Measurements from ENCODE around the gene C4A. TPM values are rescaled to one million over a fixed set of nuclear protein-coding genes. Genes with fewer than 3 reads are reported as not detected.

The C4A gene
- total and polyA plus RNA-seq, 2 of the 13 experiments (the other 11 are each of a cell fraction or from before 2014, with no cell fraction given) = 165 to 478 TPM

- no peak for TF ChIP-seq LCORL (IDR thresholded peaks at IDR 0.05)
- peak; percentile 94 for TF ChIP-seq LCORL (CRISPR knock-in tag; IDR thresholded peaks at IDR 0.05)
- peak; percentile 35; the same call in 1 of the 2 replicates for TF ChIP-seq ZHX2 (IDR thresholded peaks at IDR 0.05; ENCODE audit: low read depth)
- TF ChIP-seq ZHX2 (CRISPR knock-in tag; IDR thresholded peaks at IDR 0.05; ENCODE audit: borderline replicate concordance) = no peak
- TF ChIP-seq ZFY (CRISPR knock-in tag; IDR thresholded peaks at IDR 0.05) = peak; percentile 94
- peak in 1 of 2 experiments; percentile 26; a peak in 1 of 4 replicates for TF ChIP-seq EP300 (IDR thresholded peaks at IDR 0.05; ENCODE audit: low read depth in 2 of 2, low read length in 2 of 2)
- TF ChIP-seq EP300 (CRISPR knock-in tag; IDR thresholded peaks at IDR 0.05; ENCODE audit: borderline replicate concordance) = no peak
- TF ChIP-seq ZNF784 (CRISPR knock-in tag; IDR thresholded peaks at IDR 0.05; ENCODE audit: borderline replicate concordance) = peak; percentile 95
- TF ChIP-seq FOXK1 (CRISPR knock-in tag; IDR thresholded peaks at IDR 0.05; ENCODE audit: borderline replicate concordance, low read depth) = 0 out of 2 replicates have a peak, but pooled peaks have one; percentile 45
- TF ChIP-seq ZNF3 (CRISPR knock-in tag; IDR thresholded peaks at IDR 0.05) = no peak; the same call in 1 of the 2 replicates
- TF ChIP-seq ZNF292 (CRISPR knock-in tag; IDR thresholded peaks at IDR 0.05; ENCODE audit: borderline replicate concordance, low read depth) = peak; percentile 90
- peak; percentile 70; the same call in 1 of the 2 replicates for TF ChIP-seq IRF9 (CRISPR knock-in tag; IDR thresholded peaks at IDR 0.05; ENCODE audit: borderline replicate concordance)
- TF ChIP-seq FOXP4 (CRISPR knock-in tag; IDR thresholded peaks at IDR 0.05) = peak; percentile 48; the same call in 1 of the 2 replicates
- no peak for TF ChIP-seq ZNF703 (CRISPR knock-in tag; IDR thresholded peaks at IDR 0.05; ENCODE audit: borderline replicate concordance)
- peak; percentile 48; the same call in 1 of the 2 replicates for TF ChIP-seq RARA (CRISPR knock-in tag; IDR thresholded peaks at IDR 0.05)
- peak; percentile 76; the same call in 1 of the 2 replicates for TF ChIP-seq ZNF256 (CRISPR knock-in tag; conservative IDR thresholded peaks at IDR 0.05)
- peak; percentile 92 for TF ChIP-seq THAP7 (CRISPR knock-in tag; IDR thresholded peaks at IDR 0.05)
- TF ChIP-seq ZNF251 (CRISPR knock-in tag; IDR thresholded peaks at IDR 0.05) = no peak
These were observed 66.3 kb downstream of the C4A start (continued) for GRCh38 chr6:32047855-32048766.

Measured in HepG2 (cell line).